HepG2 (cell line): ENCODE measurements around the gene HLF. TPM values are rescaled to one million over a fixed set of nuclear protein-coding genes. Genes with fewer than 3 reads are reported as not detected.
A peak's percentile ranks its signal among the peaks of the same experiment; 100 is the strongest.

Experiments used
- ATAC-seq: fragments of 200-7000 bp; cut with Tn5 transposase; 3 replicates; pipeline ENCODE4 v1.9.1; 2020; ENCODE audit warnings: mild to moderate bottlenecking, moderate library complexity
- BruUV-seq: library from RNA; stranded (reverse); fragments of 400-500 nt; replicated peaks from 2 replicates; lab custom pipeline; 2021; lab: Mats Ljungman, UMichigan
- CTCF ChIA-PET: fragments of 300-600 bp; formaldehyde crosslinking; extraction: SDS; loops from one replicate; lab custom pipeline; 2021; ENCODE audit warnings: low total read pairs, inconsistent platforms, low intra/inter-chr PET ratio; lab: Yijun Ruan, JAX
- POLR2A ChIA-PET: fragments of 350-600 bp; sonication (Branson Sonifier 250); formaldehyde crosslinking; loops from one replicate; lab custom pipeline; 2020; ENCODE audit warnings: antibody characterized with exemption, inconsistent platforms; lab: Yijun Ruan, JAX
- DNase-seq: peaks from one replicate; pipeline ENCODE4 v3.0.0-alpha.2; 2015; ENCODE audit warnings: low spot score
- FAIRE-seq: peaks from 3 replicates; lab custom pipeline; 2011; peaks lifted over from hg19 to GRCh38; lab: Jason Lieb, UNC
- H2AFZ ChIP-seq: one replicate; pipeline ENCODE4 v1.6.1; 2011; ENCODE audit warnings: low read length, inconsistent platforms
- H3K27ac ChIP-seq: fragments of 300-600 bp; 3 replicates; pipeline ENCODE4 v1.8.0; 2011; ENCODE audit warnings: mixed run types, mild to moderate bottlenecking, mixed read lengths, low read length, inconsistent platforms; ENCODE audit not compliant: insufficient read depth; ENCODE audit errors: extremely low read length
- H3K27me3 ChIP-seq, 2 experiments: fragments of 200-600 bp in 1 of 2; 2 replicates in 1 of 2; 3 replicates in 1 of 2; pipeline versions ENCODE4 v1.6.0 to v1.8.0; 2011; ENCODE audit warnings: low read length in 2 of 2, mild to moderate bottlenecking in 2 of 2, moderate library complexity in 2 of 2, inconsistent platforms in 1 of 2; ENCODE audit not compliant: insufficient read depth in 2 of 2, control insufficient read depth in 1 of 2
- H3K36me3 ChIP-seq, 2 experiments: fragments of 200-600 bp in 1 of 2; replicated peaks in 1 of 2; 2 replicates in 1 of 2; 3 replicates in 1 of 2; pipeline versions ENCODE4 v1.5.1 to v1.8.0; 2011; ENCODE audit warnings: low read length in 2 of 2, inconsistent platforms in 1 of 2; ENCODE audit not compliant: insufficient read depth in 2 of 2, control insufficient read depth in 1 of 2
- H3K4me1 ChIP-seq: 2 replicates; pipeline ENCODE4 v1.5.1; 2012; ENCODE audit warnings: low read length, inconsistent platforms; ENCODE audit not compliant: insufficient read depth
- H3K4me2 ChIP-seq: 2 replicates; pipeline ENCODE4 v1.6.0; 2011; ENCODE audit warnings: low read depth, low read length, inconsistent platforms
- H3K4me3 ChIP-seq, 3 experiments: fragments of 200-600 bp in 1 of 3; sonication (generic), shearing (Covaris generic) in 1 of 3; replicated peaks in 1 of 3; 2 replicates each; pipeline ENCODE4 v1.5.1; 2011 to 2016; ENCODE audit warnings: low read length in 3 of 3, inconsistent platforms in 2 of 3, low read depth in 2 of 3, mild to moderate bottlenecking in 2 of 3, control low read depth in 1 of 3, mixed read lengths in 1 of 3; ENCODE audit not compliant: insufficient read depth in 1 of 3
- H3K79me2 ChIP-seq: one replicate; pipeline ENCODE4 v1.6.1; 2011; ENCODE audit warnings: low read length, inconsistent platforms; ENCODE audit not compliant: insufficient read depth
- H3K9ac ChIP-seq: 2 replicates; pipeline ENCODE4 v1.6.0; 2011; ENCODE audit warnings: mild to moderate bottlenecking, low read depth, low read length, inconsistent platforms; ENCODE audit not compliant: insufficient read depth
- H3K9me3 ChIP-seq: 2 replicates; pipeline ENCODE4 v1.5.1; 2012; ENCODE audit warnings: mild to moderate bottlenecking, low read length
- H4K20me1 ChIP-seq: 2 replicates; pipeline ENCODE4 v1.6.0; 2011; ENCODE audit warnings: inconsistent platforms, mild to moderate bottlenecking, low read length, moderate library complexity; ENCODE audit not compliant: insufficient read depth
- AKNA ChIP-seq: sonication (generic); formaldehyde crosslinking; IDR thresholded peaks from 2 replicates; pipeline ENCODE4 v1.4.0; 2020; ENCODE audit warnings: missing genetic modification reagents, borderline replicate concordance
- FOXC1 ChIP-seq: sonication (generic); formaldehyde crosslinking; IDR thresholded peaks from 2 replicates; pipeline ENCODE4 v1.8.0; 2022; ENCODE audit warnings: mild to moderate bottlenecking, missing genetic modification reagents, borderline replicate concordance
- JUNB ChIP-seq: sonication (generic); formaldehyde crosslinking; IDR thresholded peaks from 2 replicates; pipeline ENCODE4 v1.8.0; 2022; ENCODE audit warnings: missing genetic modification reagents, mild to moderate bottlenecking, borderline replicate concordance
- MATR3 ChIP-seq: sonication (generic); formaldehyde crosslinking; IDR thresholded peaks from 2 replicates; pipeline ENCODE4 v1.4.0; 2020; ENCODE audit warnings: missing genetic modification reagents
- MED1 ChIP-seq: sonication (generic); formaldehyde crosslinking; IDR thresholded peaks from 2 replicates; pipeline ENCODE4 v1.4.0; 2020; ENCODE audit warnings: missing genetic modification reagents
- NRL ChIP-seq: sonication (generic); formaldehyde crosslinking; IDR thresholded peaks from 2 replicates; pipeline ENCODE4 v1.5.0; 2020; ENCODE audit warnings: missing genetic modification reagents, mild to moderate bottlenecking, moderate library complexity, borderline replicate concordance
- RAD21 ChIP-seq: fragments of 450-650 bp; formaldehyde crosslinking; IDR thresholded peaks from 2 replicates; pipeline ENCODE4 v1.5.0; 2020; ENCODE audit warnings: mild to moderate bottlenecking
- SUZ12 ChIP-seq: fragments of 150-350 bp; IDR thresholded peaks from 2 replicates; pipeline ENCODE4 v1.6.1; 2014; ENCODE audit warnings: low read depth, low read length
- THAP11 ChIP-seq: IDR thresholded peaks from 2 replicates; pipeline ENCODE4 v1.6.1; 2016; ENCODE audit warnings: missing biosample characterization, missing genetic modification reagents
- YEATS2 ChIP-seq: sonication (generic); formaldehyde crosslinking; IDR thresholded peaks from 2 replicates; pipeline ENCODE4 v1.4.0; 2020; ENCODE audit warnings: missing genetic modification reagents, borderline replicate concordance
- ZNF264 ChIP-seq: sonication (generic); formaldehyde crosslinking; IDR thresholded peaks from 2 replicates; pipeline ENCODE4 v1.4.0; 2020; ENCODE audit warnings: missing genetic modification reagents
- ZNF329 ChIP-seq: sonication (generic); formaldehyde crosslinking; IDR thresholded peaks from 2 replicates; pipeline ENCODE4 v1.9.0; 2021; ENCODE audit warnings: low read depth, mild to moderate bottlenecking, missing genetic modification reagents
- ZNF598 ChIP-seq: sonication (generic); formaldehyde crosslinking; IDR thresholded peaks from 2 replicates; pipeline ENCODE4 v1.5.1; 2020; ENCODE audit warnings: mild to moderate bottlenecking, missing genetic modification reagents, borderline replicate concordance
- ZNF646 ChIP-seq: sonication (generic); formaldehyde crosslinking; IDR thresholded peaks from 2 replicates; pipeline ENCODE4 v1.9.0; 2021; ENCODE audit warnings: mild to moderate bottlenecking, missing genetic modification reagents
- WGBS: methylation state at CpG from one replicate; pipeline ENCODE4 v1.1.6; 2017; ENCODE audit warnings: low lambda C conversion rate; 5-methylcytosine and 5-hydroxymethylcytosine counted together
- in situ Hi-C: cut with HindIII; loops from 2 replicates; pipeline ENCODE4 v1.10.0; 2017; ENCODE audit warnings: low pct_unique_long_range_greater_than_20kb; ENCODE audit not compliant: extremely low pct_ligation_motif_present
- intact Hi-C: fragments of 100-400 bp; cut with micrococcal nuclease; formaldehyde crosslinking; loops from one replicate; pipeline ENCODE4 v1.10.0; 2022; ENCODE audit not compliant: unreplicated experiment
- polyA plus RNA-seq, 8 experiments: library from polyadenylated mRNA; depleted of rRNA in 3 of 8; stranded (reverse) in 7 of 8; unstranded in 1 of 8; fragments of >200 nt; fragmentation: Illumina TruSeq in 4 of 8; extraction: Trizol in 4 of 8; gene quantifications; 2 replicates each; pipeline versions ENCODE4 v1.2.1 to v1.2.3, GENCODE V29; 2011 to 2016; ENCODE audit warnings: low read depth in 4 of 8, missing spikeins in 1 of 8, mixed read lengths in 1 of 8; ENCODE audit not compliant: insufficient read depth in 1 of 8
- total RNA-seq, 5 experiments: library from RNA; depleted of rRNA; stranded (reverse); fragments of >200 nt; fragmentation: Illumina TruSeq; extraction: Trizol; gene quantifications; 2 replicates each; pipeline ENCODE4 v1.2.3, GENCODE V29; 2016; ENCODE audit warnings: low read depth in 1 of 5

Gene HLF
- total and polyA plus RNA-seq, 2 of the 13 experiments (the other 11 are each of a cell fraction or from before 2014, with no cell fraction given) = 202 to 346 TPM

GRCh38 chr17:55282741-55283140 is 18.0 kb downstream of the HLF start:
- in situ Hi-C loops = no loop called here
- no peaks in the 10 kb centered on the region for H3K27me3 ChIP-seq
- intact Hi-C loops = loop anchor here (10.0 kb wide), 1 partner anchor 318 kb away; the partner anchor contains the start of genes COX11 and STXBP4
- peaks cover 99% of the 10 kb centered on the region for H3K4me1 ChIP-seq
- ChIA-PET POLR2A (interaction anchor here (1.0 to 12.4 kb wide), 9 partner anchors 11 to 150 kb away, joined by 4 to 626 read pairs (median 18); partner anchors contain the start of genes HLF and MMD), CTCF (interaction anchor here (1.0 kb wide), 1 partner anchor 13 kb away, joined by 5 read pairs; no protein-coding TSS in a partner anchor)
- no peak for FAIRE-seq
- BruUV-seq = no TSS peak
- WGBS = 27% methylated on average over 5 of the region's 5 CpGs
- peak overlapping the region; percentile 21 to 61 (median 25); a peak in 4 of 6 replicates for H3K4me3 ChIP-seq
- H2AFZ ChIP-seq = no peak overlapping the region
- no peak for DNase-seq
- no peaks in the 10 kb centered on the region for H3K9me3 ChIP-seq
- H3K4me2 ChIP-seq = peak overlapping the region; percentile 87
- H3K36me3 ChIP-seq = peaks cover 9 to 53% of the 10 kb centered on the region in 2 experiments
- ATAC-seq = no peak
- H3K27ac ChIP-seq = peak overlapping the region; percentile 98
- peaks cover 13% of the 10 kb centered on the region for H4K20me1 ChIP-seq
- peaks cover 94% of the 10 kb centered on the region for H3K79me2 ChIP-seq
- H3K9ac ChIP-seq = peak overlapping the region; percentile 84
- TF ChIP-seq FOXC1 (CRISPR knock-in tag) (no peak), ZNF646 (no peak), ZNF264 (CRISPR knock-in tag) (no peak), AKNA (CRISPR knock-in tag) (peak; percentile 22; the same call in 1 of the 2 replicates), YEATS2 (no peak), THAP11 (no peak), MED1 (CRISPR knock-in tag) (no peak), ZNF329 (no peak), MATR3 (CRISPR knock-in tag) (no peak), SUZ12 (no peak), ZNF598 (CRISPR knock-in tag) (no peak), NRL (CRISPR knock-in tag) (no peak), RAD21 (CRISPR knock-in tag) (no peak), JUNB (CRISPR knock-in tag) (no peak)
